GM23248 (cell line): ENCODE data around the gene TRAPPC12. TPM values are rescaled to one million over a fixed set of nuclear protein-coding genes. Genes with fewer than 3 reads are reported as not detected.

ENCODE experiments used
- DNase-seq: peaks from one replicate; pipeline ENCODE4 v3.0.0-alpha.2; 2015
- H2AFZ ChIP-seq: fragments of 200-600 bp; sonication (generic); 2 replicates; pipeline ENCODE4 v1.6.1; 2016; ENCODE audit warnings: antibody characterized with exemption
- H3F3A ChIP-seq: fragments of 200-600 bp; sonication (generic); 2 replicates; pipeline ENCODE4 v1.6.1; 2016; ENCODE audit warnings: mild to moderate bottlenecking, antibody characterized with exemption, mixed run types; ENCODE audit not compliant: insufficient read depth
- H3K27ac ChIP-seq: fragments of 200-600 bp; sonication (generic); 2 replicates; pipeline ENCODE4 v1.5.1; 2016; ENCODE audit warnings: mild to moderate bottlenecking
- H3K27me3 ChIP-seq: fragments of 200-600 bp; sonication (generic); replicated peaks from 2 replicates; pipeline ENCODE4 v1.6.1; 2016; ENCODE audit warnings: mild to moderate bottlenecking; ENCODE audit not compliant: insufficient read depth
- H3K36me3 ChIP-seq: fragments of 200-600 bp; sonication (generic); 2 replicates; pipeline ENCODE4 v1.6.1; 2016; ENCODE audit warnings: low read depth, mild to moderate bottlenecking
- H3K4me1 ChIP-seq: fragments of 200-600 bp; sonication (generic); 2 replicates; pipeline ENCODE4 v1.6.1; 2016; ENCODE audit warnings: mild to moderate bottlenecking; ENCODE audit not compliant: insufficient read depth
- H3K4me2 ChIP-seq: fragments of 200-600 bp; sonication (generic); one replicate; pipeline ENCODE4 v1.6.1; 2016; ENCODE audit warnings: mild to moderate bottlenecking; ENCODE audit not compliant: unreplicated experiment
- H3K4me3 ChIP-seq: fragments of 200-600 bp; sonication (generic); 2 replicates; pipeline ENCODE4 v1.5.1; 2016; ENCODE audit warnings: mild to moderate bottlenecking
- H3K79me2 ChIP-seq: fragments of 200-600 bp; sonication (generic); 2 replicates; pipeline ENCODE4 v1.6.1; 2016; ENCODE audit warnings: mild to moderate bottlenecking; ENCODE audit not compliant: insufficient read depth
- H3K9ac ChIP-seq: fragments of 200-600 bp; sonication (generic); 2 replicates; pipeline ENCODE4 v1.6.1; 2016; ENCODE audit warnings: mild to moderate bottlenecking
- H3K9me2 ChIP-seq: fragments of 200-600 bp; sonication (generic); 2 replicates; pipeline ENCODE4 v1.6.1; 2016; ENCODE audit warnings: mixed run types, mild to moderate bottlenecking, moderate library complexity; ENCODE audit not compliant: insufficient read depth
- H3K9me3 ChIP-seq: fragments of 200-600 bp; sonication (generic); one replicate; pipeline ENCODE4 v1.6.1; 2017; ENCODE audit warnings: low read depth
- H4K20me1 ChIP-seq: fragments of 200-600 bp; sonication (generic); 2 replicates; pipeline ENCODE4 v1.6.0; 2016; ENCODE audit not compliant: insufficient read depth
- EZH2 ChIP-seq: fragments of 200-600 bp; sonication (generic); IDR thresholded peaks from 2 replicates; pipeline ENCODE4 v1.6.1; 2018; ENCODE audit warnings: antibody characterized with exemption, mild to moderate bottlenecking; ENCODE audit not compliant: insufficient read depth, poor library complexity, severe bottlenecking
- EZH2phosphoT487 ChIP-seq: fragments of 200-600 bp; sonication (generic); IDR thresholded peaks from 2 replicates; pipeline ENCODE4 v1.6.1; 2018; ENCODE audit warnings: antibody characterized with exemption, moderate library complexity, mild to moderate bottlenecking, low read depth; ENCODE audit not compliant: insufficient read depth
- WGBS, 2 experiments: methylation state at CpG; one replicate each; pipeline ENCODE4 v1.1.6; 2015 to 2017; ENCODE audit warnings: low lambda C conversion rate in 2 of 2, low coverage in 1 of 2; ENCODE audit errors: missing lambda C conversion rate in 2 of 2; 5-methylcytosine and 5-hydroxymethylcytosine counted together
- in situ Hi-C: fragments of 300-500 bp; cut with MboI; formaldehyde crosslinking; loops from 2 replicates; pipeline ENCODE4 v1.15.0; 2020
- polyA plus RNA-seq: library from polyadenylated mRNA; unstranded; fragments of >200 nt; fragmentation: Nextera tagmentation; extraction: Ambion mirVana; gene quantifications from 2 replicates; pipeline ENCODE4 v1.2.1, GENCODE V29; 2016
- total RNA-seq: library from RNA; depleted of rRNA; stranded (reverse); fragments of >200 nt; shearing (Covaris generic); gene quantifications from 2 replicates; pipeline ENCODE4 v1.2.3, GENCODE V29; 2014

The TRAPPC12 gene
- total and polyA plus RNA-seq, 2 experiments from 2014 or later = 29.3 to 48.1 TPM

DNA sequence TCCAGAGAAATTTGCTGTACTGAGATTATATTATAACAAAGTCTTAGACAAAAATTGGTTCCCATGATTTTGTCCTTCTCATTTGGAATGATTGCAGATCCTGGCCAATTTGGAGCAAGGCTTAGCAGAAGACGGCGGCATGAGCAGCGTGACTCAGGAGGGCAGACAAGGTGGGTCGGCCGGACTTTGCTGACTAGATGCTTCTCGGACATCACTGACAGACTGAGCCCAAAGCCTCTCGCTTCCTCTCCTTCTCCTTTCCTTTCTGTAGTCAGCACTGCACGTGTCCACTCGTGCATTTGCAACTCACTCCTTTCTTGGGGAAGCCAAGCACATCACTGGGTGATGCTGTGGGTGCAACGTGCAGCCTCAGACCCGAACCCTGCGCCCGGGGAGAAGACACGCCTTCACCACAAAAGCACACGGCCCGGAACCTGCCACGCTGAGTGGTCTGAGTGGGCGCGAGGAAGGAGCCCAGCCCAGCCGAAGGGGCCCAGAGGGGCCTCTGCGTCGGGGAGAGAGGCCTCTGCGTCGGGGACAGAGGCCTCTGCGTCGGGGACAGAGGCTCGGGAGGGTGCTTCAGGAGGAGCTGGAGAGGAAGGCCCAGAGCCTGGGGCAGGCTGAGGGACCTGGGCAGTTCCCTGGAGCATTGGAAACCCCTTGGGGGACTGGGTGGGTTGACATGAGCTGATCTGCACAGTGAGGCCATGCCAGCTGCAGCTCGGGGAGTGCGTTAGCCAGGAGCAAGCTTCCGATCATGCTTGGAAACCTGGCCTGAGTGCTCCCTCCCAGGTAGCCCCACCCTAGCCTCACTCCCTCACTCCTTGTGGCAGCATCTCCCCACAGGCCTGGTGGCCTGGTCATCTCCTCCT, 78.3 kb downstream of the TRAPPC12 start:
- 88 to 91% methylated on average over 26 to 30 of the region's 30 CpGs for WGBS, 2 experiments
- H3K27ac ChIP-seq = no peak overlapping the region
- no peak overlapping the region for H3K9ac ChIP-seq
- no peaks in the 10 kb centered on the region for H3K27me3 ChIP-seq
- no peak overlapping the region for H3K4me3 ChIP-seq
- no peaks in the 10 kb centered on the region for H3K4me1 ChIP-seq
- no peak for DNase-seq
- H3K79me2 ChIP-seq = no peaks in the 10 kb centered on the region
- no peaks in the 10 kb centered on the region for H3K9me3 ChIP-seq
- H3K4me2 ChIP-seq = no peak overlapping the region
- in situ Hi-C loops = no loop called here
- no peaks in the 10 kb centered on the region for H4K20me1 ChIP-seq
- peaks cover 5% of the 10 kb centered on the region; the same call in 1 of the 2 replicates for H3F3A ChIP-seq
- TF ChIP-seq EZH2phosphoT487 (no peak), EZH2 (no peak)
- no peaks in the 10 kb centered on the region for H3K36me3 ChIP-seq
- H3K9me2 ChIP-seq = no peaks in the 10 kb centered on the region
- no peak overlapping the region for H2AFZ ChIP-seq

DNA sequence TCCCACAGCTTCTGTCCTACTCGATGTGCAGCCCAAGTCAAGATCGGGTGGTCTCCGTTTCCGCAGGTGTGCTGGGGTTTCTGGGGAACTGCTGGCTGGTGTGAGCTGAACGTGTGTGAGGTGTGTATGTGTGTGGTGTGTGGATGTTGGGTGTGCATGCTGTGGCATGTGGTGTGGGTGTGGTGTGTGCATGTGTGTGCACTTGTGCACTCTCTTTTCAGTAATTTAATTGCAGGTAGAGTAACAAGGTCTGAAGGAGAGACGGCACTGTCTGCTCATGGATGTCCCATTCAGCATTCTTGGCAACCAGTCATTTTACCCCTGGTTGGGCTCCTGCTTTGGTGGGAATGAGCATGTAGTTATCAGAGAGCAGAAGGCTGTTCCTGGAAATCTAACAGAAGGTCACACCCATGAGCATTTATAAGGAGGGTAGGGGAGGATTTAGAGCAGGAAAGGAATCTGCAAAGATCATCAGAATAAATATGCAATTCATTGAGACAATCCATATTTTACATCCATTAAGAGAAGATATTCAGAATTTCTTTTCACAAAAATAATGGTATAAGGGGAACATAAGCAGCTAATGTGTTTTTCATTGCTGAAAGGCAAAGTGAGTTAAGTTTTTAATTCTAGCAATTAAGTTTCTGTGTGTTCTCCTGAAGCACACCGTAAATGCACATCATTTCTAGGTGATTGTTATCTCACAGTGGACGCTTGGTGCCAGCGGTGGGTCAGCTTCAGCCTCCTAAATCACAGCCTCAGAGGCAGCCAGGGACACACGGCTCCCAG, 79.1 kb downstream of the TRAPPC12 start:
- DNase-seq = no peak
- TF ChIP-seq EZH2phosphoT487 (no peak), EZH2 (no peak)
- H3F3A ChIP-seq = peaks cover 5% of the 10 kb centered on the region; the same call in 1 of the 2 replicates
- H3K9ac ChIP-seq = no peak overlapping the region
- 87 to 90% methylated on average over 10 of the region's 10 CpGs for WGBS, 2 experiments
- no peak overlapping the region for H3K4me3 ChIP-seq
- no peak overlapping the region for H3K27ac ChIP-seq
- H3K9me2 ChIP-seq = no peaks in the 10 kb centered on the region
- no peaks in the 10 kb centered on the region for H3K9me3 ChIP-seq
- H3K79me2 ChIP-seq = no peaks in the 10 kb centered on the region
- no peaks in the 10 kb centered on the region for H4K20me1 ChIP-seq
- H2AFZ ChIP-seq = no peak overlapping the region
- no peaks in the 10 kb centered on the region for H3K4me1 ChIP-seq
- no peaks in the 10 kb centered on the region for H3K27me3 ChIP-seq
- no peak overlapping the region for H3K4me2 ChIP-seq
- no peaks in the 10 kb centered on the region for H3K36me3 ChIP-seq
- in situ Hi-C loops = no loop called here

DNA sequence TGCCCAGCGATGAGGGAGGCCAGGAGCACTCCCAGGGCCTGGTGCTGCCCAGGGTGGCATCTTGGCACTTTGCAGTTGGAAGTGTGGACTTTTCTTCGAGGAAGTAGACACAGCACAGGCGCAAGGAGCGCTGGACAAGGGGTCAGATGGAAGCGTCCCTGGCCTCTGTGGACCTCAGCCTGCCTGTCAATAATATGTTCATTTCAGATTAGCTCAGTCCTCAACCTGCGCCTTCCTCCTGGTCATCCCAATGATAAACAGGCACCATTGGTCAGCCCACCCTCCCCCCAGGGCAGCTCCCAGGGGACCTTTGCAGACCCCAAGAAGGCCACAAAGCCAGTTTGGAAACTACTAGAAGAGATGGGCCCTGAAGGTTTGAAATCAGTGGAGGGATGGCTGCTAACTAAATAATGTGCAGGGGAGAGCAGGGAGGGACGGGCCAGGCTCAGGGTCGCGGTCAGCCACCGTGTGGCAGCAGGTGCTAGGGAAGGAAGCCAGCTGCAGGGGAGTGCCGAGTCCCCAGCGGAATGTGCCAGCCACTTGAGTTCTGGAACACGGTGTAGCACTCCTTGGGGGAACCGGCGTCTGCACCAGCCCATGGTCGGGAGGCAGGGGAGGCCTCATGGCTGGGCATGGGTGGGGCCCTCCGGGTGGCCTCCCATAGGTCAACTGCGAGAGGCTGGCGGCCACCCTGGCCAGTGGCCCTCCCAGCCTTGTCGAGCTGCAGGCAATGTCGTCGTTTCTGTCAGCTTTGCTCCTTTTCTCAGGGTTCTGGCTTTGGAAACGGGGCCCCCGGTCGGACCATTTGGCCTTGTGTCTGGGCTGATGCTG, 79.9 kb downstream of the TRAPPC12 start:
- 86 to 87% methylated on average over 25 of the region's 25 CpGs for WGBS, 2 experiments
- DNase-seq = no peak
- Histone ChIP-seq H3F3A (peaks cover 5% of the 10 kb centered on the region; the same call in 1 of the 2 replicates), H3K4me3 (no peak overlapping the region), H3K9ac (no peak overlapping the region), H3K27me3 (no peaks in the 10 kb centered on the region), H3K36me3 (no peaks in the 10 kb centered on the region), H4K20me1 (no peaks in the 10 kb centered on the region), H3K4me2 (no peak overlapping the region), H3K9me2 (no peaks in the 10 kb centered on the region), H3K79me2 (no peaks in the 10 kb centered on the region), H2AFZ (no peak overlapping the region), H3K27ac (no peak overlapping the region), H3K4me1 (no peaks in the 10 kb centered on the region), H3K9me3 (no peaks in the 10 kb centered on the region)
- in situ Hi-C loops = no loop called here
- TF ChIP-seq EZH2phosphoT487 (no peak), EZH2 (no peak)

DNA sequence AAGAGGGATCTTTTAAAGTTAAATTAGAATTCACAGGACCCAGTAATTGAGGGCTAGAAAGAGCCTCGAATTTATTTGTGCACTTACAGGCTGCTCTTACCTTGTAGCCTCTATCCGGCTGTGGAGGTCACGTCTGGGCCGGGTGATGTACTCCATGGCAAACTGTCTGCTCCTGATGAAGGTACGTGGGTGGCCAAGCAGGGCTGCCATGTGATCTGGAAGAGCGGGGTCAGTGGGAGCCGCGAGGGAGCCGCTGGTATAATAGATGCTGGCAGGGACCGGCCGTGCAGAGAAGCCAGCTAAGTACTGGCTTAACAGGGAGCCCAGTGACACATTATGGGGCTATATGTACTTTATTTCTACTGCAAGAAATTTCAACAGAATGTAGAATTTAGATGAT, 80.7 kb downstream of the TRAPPC12 start:
- H3K9me3 ChIP-seq = no peaks in the 10 kb centered on the region
- in situ Hi-C loops = no loop called here

More for the DNA sequence above, 80.7 kb downstream of the TRAPPC12 start:
- no peak overlapping the region for H2AFZ ChIP-seq
- H3K4me3 ChIP-seq = no peak overlapping the region
- H3K9me2 ChIP-seq = no peaks in the 10 kb centered on the region
- no peaks in the 10 kb centered on the region for H3K36me3 ChIP-seq
- H3K79me2 ChIP-seq = no peaks in the 10 kb centered on the region
- H4K20me1 ChIP-seq = no peaks in the 10 kb centered on the region
- peaks cover 4% of the 10 kb centered on the region for H3K4me1 ChIP-seq
- no peak overlapping the region for H3K9ac ChIP-seq
- WGBS, 2 experiments = 93 to 97% methylated on average over 11 of the region's 11 CpGs
- H3K4me2 ChIP-seq = no peak overlapping the region
- no peak overlapping the region for H3K27ac ChIP-seq
- H3F3A ChIP-seq = peaks cover 12% of the 10 kb centered on the region
- no peaks in the 10 kb centered on the region for H3K27me3 ChIP-seq
- TF ChIP-seq EZH2phosphoT487 = no peak
- no peak for TF ChIP-seq EZH2
- DNase-seq = no peak
